ENCODE measurements around the gene ADIG.
"Not testable (repeated sequence)": the region's sequence is repeated elsewhere in the genome, so short reads cannot be mapped to it uniquely, and the experiment has no call there.

Gene ADIG

GRCh38 chr20:38579219-38579910, 1.6 kb upstream of the ADIG start:
- DNase-seq = no peak

- DNase-seq = no peak
Observed at GRCh38 chr20:38579921-38580320, 1.1 kb upstream of the ADIG start.

GRCh38 chr20:38581830-38582358, 897 bp downstream of the ADIG start:
- no peak for DNase-seq

GRCh38 chr20:38583306-38583705, 2.3 kb downstream of the ADIG start:
- DNase-seq = no peak

- no peak for DNase-seq
Observed at GRCh38 chr20:38584099-38584763, 3.2 kb downstream of the ADIG start.

GRCh38 chr20:38585404-38586180, 4.6 kb downstream of the ADIG start:
- DNase-seq = no peak

- no peak for DNase-seq
Observed at GRCh38 chr20:38586181-38586525, 5.2 kb downstream of the ADIG start.

- no peak for DNase-seq
Observed at GRCh38 chr20:38588303-38588702, 7.3 kb downstream of the ADIG start.

- DNase-seq = no peak
Observed at GRCh38 chr20:38589351-38589750, 8.4 kb downstream of the ADIG start.

- DNase-seq = no peak
Observed at GRCh38 chr20:38589967-38590675, 9.1 kb downstream of the ADIG start.

- DNase-seq = no peak
Observed at GRCh38 chr20:38590676-38591473, 9.9 kb downstream of the ADIG start.

- no peak for DNase-seq
Observed at GRCh38 chr20:38591474-38592410, 10.7 kb downstream of the ADIG start.

GRCh38 chr20:38592411-38592790, 11.4 kb downstream of the ADIG start:
- not testable (repeated sequence) for DNase-seq

- not testable (repeated sequence) for DNase-seq
Observed at GRCh38 chr20:38594281-38594680, 13.3 kb downstream of the ADIG start.

- DNase-seq = not testable (repeated sequence)
Observed at GRCh38 chr20:38595886-38596285, 14.9 kb downstream of the ADIG start.

- DNase-seq = no peak
Observed at GRCh38 chr20:38599410-38599882, 18.4 kb downstream of the ADIG start.

GRCh38 chr20:38600057-38600456, 19.1 kb downstream of the ADIG start:
- DNase-seq = no peak

- no peak for DNase-seq
Observed at GRCh38 chr20:38601216-38602184, 20.5 kb downstream of the ADIG start, which contains the start of gene ARHGAP40. ARHGAP40 (plus strand) TSS chr20:38601809.

GRCh38 chr20:38602185-38602581, 21.2 kb downstream of the ADIG start:
- no peak for DNase-seq

GRCh38 chr20:38603286-38603685, 22.3 kb downstream of the ADIG start:
- DNase-seq = no peak
